Measurements from ENCODE around the gene ATP6V1C2.
"Not testable (repeated sequence)": the region's sequence is repeated elsewhere in the genome, so short reads cannot be mapped to it uniquely, and the experiment has no call there.

The ATP6V1C2 gene

DNA sequence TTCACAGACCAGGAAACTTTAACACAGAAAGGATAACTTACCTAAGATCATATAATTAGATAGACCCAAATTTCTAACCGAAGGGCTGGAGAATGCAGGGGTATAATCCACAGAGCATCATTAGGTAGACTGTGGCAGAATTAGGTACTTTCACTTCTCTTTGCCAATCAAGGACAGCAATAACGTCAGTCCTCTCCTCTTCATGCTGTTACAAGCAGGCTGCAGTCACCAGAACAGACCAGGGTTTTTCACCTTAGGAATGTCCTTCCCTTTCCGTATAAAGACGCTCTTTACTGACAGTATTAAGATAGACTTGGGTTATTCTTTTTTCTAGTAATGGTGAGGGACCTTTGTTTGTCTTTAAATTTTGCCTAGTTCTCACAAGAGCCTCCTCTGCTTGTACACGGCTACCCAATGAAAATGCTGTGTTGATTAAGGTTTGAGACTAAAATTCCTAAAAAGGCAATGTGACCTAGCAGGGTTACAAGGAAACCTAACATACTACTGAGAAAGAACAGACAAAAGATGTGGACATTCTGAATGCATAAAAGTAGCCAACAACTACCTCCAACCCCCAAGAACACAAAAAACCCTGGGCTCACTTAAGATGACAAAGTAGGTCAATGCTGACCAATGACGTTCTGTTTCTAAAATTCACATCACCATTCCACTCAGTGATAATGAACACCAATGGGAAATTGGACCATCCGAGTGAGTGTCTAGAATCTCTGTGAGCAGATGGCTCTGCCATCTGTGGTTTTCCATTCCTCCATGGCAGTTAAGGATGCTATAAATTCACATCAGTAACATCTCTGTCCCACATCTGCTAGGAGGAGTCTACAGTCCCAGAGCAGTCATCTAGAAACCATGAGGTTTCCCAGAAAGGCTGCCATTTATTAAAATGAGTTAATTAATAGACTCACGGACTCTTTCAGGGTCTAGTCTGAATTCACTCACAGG, 89.1 kb downstream of the ATP6V1C2 start:
- intact Hi-C loops (cut with DNase I), result no loop called here

DNA sequence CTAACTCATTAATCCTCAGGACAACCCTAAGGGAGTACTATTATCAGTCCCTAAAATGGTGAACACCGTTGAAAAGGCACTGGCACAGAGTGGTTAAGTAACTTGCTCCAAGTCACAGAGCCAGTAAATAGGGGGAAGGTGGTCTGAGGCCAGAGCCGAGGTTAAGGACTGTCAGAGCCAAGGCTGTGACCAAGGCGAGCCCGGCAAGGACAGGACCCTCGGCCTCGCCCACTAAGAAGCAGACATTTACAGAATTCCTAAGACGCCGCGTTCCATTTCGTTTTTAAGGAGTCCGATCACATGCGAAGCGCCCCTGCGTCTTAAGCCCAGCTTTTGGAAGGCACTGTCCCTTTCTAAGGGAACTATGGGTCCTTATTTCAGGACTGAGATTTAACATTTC, 90.1 kb downstream of the ATP6V1C2 start:
- intact Hi-C loops (cut with DNase I), result no loop called here
- no peak for DNase-seq

More for the DNA sequence above, 89.1 kb downstream of the ATP6V1C2 start:
- DNase-seq, result no peak

DNA sequence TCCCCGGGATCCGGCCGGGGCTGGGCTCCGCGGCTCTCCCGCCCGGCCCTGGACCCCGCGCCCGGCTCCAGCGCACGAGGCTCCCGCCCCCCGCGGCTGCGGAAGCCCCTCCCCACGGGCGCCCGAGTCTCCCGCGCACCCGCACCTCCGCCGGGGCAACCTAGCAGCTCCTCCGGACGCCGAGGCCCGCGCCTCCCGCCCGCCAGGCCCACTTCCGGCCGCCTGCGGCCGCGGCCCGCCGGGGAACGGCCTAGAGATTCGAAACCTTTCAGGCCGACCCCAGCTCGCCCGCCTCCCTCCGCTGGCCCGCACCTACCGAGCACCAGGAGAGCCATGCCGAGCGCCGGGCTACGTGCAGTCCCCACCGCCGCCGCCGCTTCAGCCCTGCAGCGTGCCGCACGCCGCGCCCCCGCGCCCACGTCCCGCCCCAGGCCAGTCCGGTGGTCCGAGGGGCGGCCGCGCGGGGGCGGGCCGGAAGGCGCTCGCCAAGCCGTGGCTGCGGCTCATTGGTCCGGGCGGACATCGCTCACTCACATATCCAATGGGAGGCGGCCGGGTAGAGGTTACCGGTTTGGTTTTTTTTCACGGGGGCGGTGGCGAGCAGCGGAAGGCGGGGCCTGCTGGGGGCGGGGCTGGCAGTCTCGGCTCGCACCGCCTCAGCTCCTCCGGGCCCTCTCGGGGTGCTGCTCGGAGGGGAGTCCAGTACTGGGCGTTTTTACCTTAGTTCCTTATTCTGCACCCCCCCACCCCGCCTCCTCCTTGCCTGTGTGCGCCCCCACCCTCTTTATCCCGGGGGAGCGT, 91.1 kb downstream of the ATP6V1C2 start, which contains the start of gene PDIA6:
PDIA6 (minus strand) TSS at position 424 of the 801 bp plus-strand sequence; CDS start at position 335, 89 bp downstream.
- DNase-seq, result peak; percentile 93 to 99 (median 96)
- intact Hi-C loops (cut with DNase I), result no loop called here

DNA sequence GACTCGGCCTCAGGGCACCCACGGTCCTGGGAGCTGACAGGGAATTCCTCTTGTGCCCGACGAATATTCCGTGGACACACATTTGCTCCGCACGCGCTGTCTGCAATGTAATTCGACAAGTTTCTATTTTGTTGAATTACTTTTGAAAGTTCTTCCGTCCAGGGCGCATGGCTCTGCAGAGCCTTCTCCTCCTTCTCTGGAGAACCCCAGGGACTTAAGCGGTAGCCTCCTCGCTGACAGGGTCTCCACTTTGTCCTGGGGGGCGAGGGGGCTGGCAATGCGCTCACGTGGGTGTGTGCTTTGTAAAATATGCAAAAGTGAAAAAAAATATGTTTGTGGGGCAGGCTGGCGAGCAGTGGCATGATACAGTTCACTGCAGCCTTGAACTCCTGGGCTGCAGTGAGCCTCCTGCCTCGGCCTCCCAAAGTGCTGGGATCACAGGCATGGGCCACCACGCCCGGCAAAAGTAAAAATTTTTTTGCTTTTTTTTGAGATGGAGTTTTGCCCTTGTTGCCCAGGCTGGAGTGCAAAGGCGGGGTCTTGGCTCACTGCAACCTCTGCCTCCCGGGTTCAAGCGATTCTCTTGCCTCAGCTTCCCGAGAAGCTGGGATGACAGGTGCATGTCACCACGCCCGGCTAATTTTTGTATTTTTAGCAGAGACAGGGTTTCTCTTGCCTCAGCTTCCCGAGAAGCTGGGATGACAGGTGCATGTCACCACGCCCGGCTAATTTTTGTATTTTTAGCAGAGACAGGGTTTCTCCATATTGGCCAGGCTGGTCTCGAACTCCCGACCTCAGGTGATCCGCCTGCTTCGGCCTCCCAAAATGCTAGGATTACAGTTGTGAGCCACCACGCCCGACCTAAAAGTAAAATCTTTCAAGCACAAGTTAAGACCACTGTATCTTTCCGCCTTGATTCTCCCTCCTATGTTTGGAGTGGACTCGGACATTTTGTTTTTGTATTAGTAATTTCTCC, 92.0 kb downstream of the ATP6V1C2 start:
- peak in 1 of 10 donors; percentile 55 for DNase-seq
- intact Hi-C loops (cut with DNase I), result not testable (repeated sequence)

DNA sequence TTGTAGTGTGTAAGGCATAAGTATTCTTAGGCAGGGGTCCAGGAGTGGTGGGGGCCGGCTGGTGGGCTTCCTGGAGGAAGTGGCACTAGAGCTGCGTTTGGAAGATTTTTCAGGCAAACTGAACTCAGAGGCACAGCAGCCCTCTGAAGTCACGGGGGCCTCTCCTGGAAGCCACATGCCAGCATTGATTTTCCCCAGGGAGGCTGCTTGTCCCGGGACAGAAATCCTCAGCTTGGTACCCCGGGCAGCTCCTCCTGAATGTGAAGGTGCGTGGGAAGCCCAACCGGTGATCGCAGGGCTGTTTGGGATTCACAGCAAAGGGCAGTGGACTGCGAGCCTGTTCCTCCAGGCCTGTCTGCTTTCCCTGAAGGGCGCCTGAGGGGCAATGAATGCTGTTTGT, 92.7 kb downstream of the ATP6V1C2 start:
- intact Hi-C loops (cut with DNase I), result no loop called here
- peak in 1 of 10 donors; percentile 66 for DNase-seq

DNA sequence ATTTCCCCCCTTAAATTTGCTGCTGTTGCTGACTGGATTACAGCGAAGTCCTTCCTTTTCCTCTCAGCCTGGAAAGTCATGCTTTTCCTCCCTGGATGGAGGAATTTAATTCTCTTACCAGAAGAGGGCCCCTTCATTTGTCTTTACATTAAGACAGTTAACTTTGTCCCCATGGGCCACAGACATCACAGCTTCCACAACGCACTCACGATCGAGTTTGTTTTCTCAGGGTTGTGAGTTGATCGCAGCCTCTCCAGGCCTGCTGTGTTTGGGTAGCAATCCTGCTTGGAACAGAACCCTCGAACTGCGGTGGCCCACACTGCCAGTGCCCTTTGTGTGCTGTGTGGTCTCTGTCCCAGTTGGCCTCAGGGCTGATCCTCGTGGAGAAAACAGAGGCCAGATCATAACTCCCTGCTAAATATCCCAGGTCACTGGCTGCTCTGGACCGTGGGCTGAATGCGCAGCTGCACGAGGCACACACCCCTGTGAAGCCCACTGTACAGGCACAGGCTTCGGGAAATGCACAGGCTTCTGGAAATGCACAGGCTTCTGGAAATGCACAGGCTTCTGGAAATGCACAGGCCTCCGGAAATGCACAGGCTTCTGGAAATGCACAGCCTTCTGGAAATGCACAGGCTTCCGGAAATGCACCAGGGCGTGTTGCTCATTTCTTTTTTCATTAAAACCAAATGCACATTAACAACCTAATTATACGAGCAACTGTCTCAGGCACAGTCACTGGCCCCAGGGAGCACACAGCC, 93.3 kb downstream of the ATP6V1C2 start:
- intact Hi-C loops (cut with DNase I), result no loop called here
- no peak for DNase-seq

DNA sequence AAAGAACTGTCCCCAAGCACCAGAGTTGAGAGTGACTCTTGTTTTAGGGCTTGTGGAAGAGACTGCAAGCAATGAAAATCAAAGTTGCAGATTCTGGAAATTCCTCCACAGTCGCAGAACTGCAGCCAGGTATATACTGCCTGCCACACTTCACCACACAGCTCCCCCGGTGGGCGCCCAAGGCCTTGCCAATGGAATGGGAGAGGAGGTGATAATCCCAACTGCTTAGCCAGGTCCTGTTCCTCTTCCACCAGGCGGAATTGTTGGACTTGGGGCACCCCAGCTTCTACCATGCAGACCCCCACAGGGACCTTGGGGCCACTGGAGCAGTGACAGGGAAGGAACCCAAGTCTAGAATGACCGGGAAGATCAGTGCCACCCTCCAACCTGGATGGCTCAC, 96.0 kb downstream of the ATP6V1C2 start:
- DNase-seq, result peak in 1 of 10 donors; percentile 76
- intact Hi-C loops (cut with DNase I), result no loop called here

DNA sequence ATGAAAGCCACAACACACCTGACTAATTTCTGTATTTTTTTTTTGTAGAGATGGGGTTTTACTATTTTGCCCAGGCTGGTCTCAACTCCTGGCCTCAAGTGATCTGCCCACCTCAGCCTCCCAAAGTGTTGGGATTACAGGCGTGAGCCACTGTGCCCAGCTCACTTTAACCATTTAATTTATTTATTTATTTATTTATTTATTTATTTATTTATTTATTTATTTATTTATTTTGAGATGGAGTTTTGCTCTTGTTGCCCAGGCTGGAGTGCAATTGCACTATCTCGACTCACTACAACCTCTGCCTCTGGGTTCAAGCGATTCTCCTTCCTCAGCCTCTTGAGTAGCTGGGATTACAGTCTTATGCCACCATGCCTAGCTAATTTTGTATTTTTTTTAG, 96.9 kb downstream of the ATP6V1C2 start:
- DNase-seq; intact Hi-C loops (cut with DNase I): not testable (repeated sequence)

DNA sequence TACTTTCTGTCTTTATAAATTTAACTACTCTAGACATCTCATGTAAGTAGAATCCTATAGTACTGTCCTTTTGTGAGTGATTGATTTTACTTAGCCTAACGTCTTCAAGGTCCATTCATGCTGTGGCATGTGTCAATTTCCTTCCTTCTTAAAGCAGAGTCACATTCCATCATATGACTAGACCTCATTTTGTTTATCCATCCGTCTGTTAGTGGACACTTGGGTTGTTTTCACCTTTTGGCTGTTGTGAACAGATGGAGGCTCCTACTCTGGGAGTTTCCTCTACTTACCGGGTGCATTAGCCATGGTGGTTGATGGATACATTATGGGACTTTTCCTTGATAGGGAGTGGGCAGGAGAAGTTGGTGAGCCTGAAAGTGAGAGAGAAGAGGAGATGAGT, 97.6 kb downstream of the ATP6V1C2 start:
- intact Hi-C loops (cut with DNase I), result no loop called here
- no peak for DNase-seq

DNA sequence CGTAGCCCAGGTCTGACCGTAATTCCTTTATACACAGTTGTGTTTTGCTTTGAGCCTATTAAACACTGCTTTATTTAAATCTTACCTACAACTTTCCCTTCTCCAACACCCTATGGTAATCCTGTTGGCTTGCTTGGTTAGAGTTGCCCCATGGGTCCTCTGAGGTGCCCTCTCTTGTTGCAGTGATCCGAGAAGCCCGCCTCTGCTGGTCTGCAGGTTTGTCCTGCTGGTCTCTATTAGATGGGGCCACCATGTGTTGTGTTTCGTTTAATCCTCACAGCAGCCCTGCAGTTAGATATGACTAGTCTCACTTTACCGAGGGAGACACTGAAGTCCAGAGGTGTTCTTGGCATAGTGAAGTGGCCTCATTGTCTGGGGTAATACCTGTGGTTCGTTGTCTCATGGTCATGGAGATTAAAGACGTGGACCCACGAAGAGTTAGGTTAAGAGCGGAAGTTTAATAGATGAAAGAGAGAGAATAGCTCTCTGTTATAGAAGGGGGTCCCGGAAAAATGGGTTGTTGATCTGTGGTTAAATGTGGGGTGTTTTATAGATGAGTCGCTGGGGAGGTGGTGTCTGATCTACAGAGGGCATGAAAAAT, 98.4 kb downstream of the ATP6V1C2 start:
- DNase-seq, result no peak
- intact Hi-C loops (cut with DNase I), result no loop called here

DNA sequence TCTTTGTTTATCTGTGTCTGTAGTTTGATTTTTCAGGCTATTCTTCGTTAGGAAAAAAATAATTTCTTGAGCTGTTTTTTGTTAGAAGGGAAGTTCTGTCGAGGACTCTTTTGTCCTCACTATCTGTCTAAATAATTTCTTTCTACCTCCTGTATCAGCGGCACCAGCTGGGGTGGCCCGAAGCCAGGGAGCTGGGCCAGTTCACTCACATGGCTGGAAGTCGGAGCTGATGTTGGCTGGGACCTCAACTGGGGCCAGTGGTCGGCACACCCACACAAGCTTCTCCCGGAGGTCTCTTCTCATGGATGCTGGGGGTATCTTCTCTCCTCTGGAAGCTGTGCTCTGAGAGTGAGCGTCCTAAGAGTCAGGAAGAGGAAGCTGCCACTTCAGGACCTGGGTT, 99.1 kb downstream of the ATP6V1C2 start:
- DNase-seq, result peak in 1 of 10 donors; percentile 74
- intact Hi-C loops (cut with DNase I), result no loop called here

DNA sequence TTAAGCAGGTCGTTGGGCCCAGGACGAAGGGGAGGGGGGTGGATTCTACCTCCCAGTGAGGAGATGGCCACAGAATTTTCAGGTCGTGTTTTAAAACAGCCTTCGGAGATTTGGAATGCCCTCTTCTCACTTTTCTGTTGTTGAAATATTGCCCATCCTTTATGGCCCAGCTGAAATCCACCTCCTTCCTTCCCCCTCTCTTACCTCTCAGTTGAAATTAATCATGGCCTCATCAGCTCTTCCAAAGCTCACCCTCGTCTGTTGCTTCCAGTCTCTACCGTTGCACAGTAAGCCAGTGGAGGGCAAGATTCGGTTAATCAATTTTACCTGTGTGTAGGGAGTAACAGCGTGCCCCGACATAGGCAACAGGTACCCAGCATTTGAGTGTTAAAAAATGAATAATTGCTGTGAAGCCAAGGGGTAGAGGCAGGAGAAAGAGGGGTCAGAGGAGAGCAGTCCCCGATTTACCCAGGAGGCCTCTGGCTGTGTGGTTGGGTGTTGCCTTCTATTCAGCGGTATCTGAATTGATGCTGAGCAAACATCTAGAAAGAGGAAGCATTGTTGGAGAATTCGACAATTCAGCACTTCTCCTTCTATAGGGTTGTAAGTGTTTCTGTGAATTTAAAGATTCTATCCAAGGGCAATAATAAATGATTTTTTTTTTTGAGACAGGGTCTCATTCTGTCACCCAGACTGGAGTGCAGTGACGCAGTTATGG, 99.7 kb downstream of the ATP6V1C2 start:
- intact Hi-C loops (cut with DNase I), result no loop called here
- DNase-seq, result no peak

DNA sequence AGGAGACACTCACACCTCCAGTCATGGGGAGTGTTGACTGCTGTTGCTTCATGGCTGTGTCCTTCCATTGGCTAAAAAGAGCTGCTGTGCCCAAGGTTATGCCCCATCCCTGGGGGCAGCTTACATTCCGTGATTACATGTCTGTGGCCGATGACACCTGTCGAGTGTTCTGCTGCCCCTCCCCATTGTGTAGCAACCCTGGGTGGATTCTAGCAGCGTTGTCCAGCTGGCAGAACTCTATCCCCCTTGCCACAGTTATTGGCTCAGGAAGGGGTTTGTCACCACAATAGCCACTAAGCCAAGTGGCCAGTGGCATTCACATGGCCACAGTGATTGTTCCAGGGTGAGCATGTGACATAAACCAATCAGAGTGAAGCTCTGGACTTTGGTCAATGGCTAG, 102.8 kb downstream of the ATP6V1C2 start:
- intact Hi-C loops (cut with DNase I), result no loop called here
- DNase-seq, result no peak

DNA sequence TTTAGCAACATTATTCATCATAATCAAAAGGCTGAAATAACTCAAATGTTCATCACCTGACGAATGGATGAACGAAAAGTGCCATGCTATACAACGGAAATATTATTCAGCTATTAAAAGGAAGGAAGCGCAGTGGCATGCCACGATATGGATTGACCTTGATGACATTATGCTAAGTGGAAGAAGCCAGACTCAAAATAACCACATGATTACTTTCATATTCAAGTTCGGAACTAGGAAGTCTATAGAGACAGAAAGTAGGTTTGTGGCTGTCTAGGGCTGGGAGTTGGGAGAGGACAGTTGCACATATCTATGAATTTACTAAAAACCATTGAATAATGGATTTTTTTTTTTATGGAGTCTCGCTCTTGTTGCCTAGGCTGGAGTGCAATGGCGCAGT, 104.6 kb downstream of the ATP6V1C2 start:
- intact Hi-C loops (cut with DNase I), result no loop called here
- no peak for DNase-seq

DNA sequence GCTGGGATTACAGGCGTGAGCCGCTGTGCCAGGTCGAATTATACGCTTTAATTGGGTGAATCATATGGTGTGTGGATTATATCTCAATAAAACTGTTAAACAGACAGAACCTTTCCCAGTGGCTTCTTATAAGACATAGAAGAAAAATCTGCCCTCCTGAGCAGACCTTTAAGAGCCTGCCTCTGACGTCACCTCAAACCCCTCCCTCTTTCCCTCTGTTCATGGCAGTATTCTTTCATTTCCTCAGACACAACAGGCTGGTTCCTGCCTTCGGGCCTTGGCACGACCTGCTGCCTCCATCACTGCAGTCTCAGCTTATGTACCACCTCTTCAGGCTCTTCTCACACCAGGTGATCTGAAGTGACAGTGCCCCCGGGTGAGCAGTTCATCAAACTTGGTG, 105.2 kb downstream of the ATP6V1C2 start:
- intact Hi-C loops (cut with DNase I), result no loop called here

DNA sequence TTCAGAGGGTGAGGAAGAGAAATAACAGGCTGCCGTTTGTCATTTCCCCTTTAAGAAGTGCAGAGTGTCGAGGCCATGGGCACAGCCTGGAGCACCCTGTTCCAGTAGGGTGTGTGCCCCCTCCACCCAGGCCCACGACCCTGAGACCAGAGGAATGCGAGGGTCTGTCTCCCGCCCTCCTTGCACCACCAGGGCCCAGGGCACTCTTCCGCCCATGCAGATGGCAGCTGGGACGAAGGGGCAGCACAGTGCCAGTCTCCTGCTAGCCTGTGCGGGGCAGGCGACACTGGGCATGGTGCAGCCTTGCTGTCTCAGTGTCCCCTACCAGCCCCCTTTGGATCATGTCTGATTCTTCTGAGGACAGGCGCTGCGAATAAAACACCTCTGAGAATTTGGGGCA, 106.9 kb downstream of the ATP6V1C2 start:
- intact Hi-C loops (cut with DNase I), result no loop called here

More for the DNA sequence above, 105.2 kb downstream of the ATP6V1C2 start:
- DNase-seq, result no peak

DNA sequence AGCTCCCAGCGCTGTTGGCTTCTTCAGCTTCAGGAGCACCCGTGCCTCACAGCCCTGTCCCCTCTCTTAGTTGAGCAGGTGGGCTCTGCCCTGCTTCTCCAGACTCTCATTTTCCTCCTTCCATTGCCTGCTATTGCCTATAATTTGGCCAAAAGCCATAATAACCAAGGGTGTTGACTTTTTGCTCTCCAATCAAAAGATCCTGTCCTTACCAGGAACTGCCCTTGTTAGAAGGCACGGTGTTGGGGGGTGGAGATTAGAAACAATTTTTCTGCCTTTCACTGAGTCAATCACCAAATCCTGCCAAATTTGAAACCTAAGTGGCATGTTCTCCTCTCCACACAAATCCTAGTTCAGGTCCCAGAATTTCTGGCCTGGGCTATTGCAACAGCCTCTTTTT, 107.9 kb downstream of the ATP6V1C2 start:
- no peak for DNase-seq
- intact Hi-C loops (cut with DNase I), result no loop called here

More for the DNA sequence above, 106.9 kb downstream of the ATP6V1C2 start:
- no peak for DNase-seq

DNA sequence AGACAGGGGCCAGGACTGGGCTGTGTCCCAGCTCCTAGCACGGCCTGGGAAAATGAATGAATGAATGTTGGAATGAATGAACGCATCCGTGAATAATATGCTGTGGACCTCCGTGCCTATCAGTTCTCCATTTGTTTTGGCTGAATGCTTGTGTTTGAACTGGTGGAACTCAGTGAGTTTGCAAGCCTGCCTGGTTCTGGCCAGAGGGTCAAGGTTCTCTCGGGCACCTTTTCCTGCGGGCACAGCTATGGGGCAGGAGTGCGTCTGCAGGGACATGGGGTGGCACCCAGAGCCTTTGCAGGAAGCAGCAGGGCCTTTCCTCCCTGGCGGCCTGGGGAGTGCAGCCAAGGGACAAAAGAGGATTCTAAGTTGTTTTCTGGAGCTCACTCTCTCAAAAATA, 108.8 kb downstream of the ATP6V1C2 start:
- intact Hi-C loops (cut with DNase I), result no loop called here
- no peak for DNase-seq

All from posterior cingulate gyrus (tissue), 11 donors.